HG03432 (cell line): ENCODE measurements around the gene ZDHHC11.
"Not testable (repeated sequence)": the region's sequence is repeated elsewhere in the genome, so short reads cannot be mapped to it uniquely, and the experiment has no call there.

ENCODE experiments used
- ATAC-seq: cut with Tn5 transposase; IDR thresholded peaks from one replicate; pipeline ENCODE4 v1.9.1; 2021; ENCODE audit warnings: mild to moderate bottlenecking, moderate library complexity; ENCODE audit not compliant: unreplicated experiment

Gene ZDHHC11

DNA sequence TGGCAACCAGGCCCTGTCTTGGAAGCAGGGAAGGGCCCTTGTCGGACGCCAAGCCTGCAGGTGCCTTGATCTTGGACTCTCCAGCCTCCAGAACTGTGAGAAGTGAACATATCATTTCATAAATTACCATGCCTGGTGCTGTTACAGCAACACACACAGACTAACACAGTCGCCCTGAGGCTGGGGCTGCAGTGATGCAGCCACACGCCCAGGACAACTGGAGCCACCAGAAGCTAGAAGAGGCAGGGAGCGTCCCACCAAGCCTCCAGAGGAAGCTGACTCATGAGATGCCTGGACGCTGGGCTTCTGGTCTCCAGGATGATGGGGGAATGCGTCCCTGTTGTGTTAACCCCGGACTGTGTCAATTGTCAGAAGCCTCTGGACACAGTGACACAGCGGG is 71.8 kb downstream of the ZDHHC11 start:
- ATAC-seq: not testable (repeated sequence)

DNA sequence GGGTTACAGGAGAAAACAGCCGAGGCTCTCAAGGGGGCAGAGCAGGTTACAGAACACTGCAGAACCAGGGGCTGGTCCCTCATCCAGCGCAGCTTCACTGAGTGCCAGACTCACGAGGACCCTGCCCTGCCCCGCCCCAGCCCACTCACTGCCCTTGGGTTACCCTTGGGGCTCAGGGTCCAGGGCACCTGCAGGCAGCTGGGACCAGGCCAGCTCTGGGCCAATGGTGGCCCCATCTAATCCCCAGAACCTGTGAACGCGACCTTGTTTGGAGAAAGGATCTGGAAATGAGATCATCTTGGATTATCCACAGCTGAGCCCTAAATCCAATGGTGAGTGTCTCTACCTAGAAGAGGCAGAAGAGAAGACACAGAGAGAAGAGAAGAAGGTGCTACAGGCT is 72.4 kb downstream of the ZDHHC11 start:
- not testable (repeated sequence) for ATAC-seq

DNA sequence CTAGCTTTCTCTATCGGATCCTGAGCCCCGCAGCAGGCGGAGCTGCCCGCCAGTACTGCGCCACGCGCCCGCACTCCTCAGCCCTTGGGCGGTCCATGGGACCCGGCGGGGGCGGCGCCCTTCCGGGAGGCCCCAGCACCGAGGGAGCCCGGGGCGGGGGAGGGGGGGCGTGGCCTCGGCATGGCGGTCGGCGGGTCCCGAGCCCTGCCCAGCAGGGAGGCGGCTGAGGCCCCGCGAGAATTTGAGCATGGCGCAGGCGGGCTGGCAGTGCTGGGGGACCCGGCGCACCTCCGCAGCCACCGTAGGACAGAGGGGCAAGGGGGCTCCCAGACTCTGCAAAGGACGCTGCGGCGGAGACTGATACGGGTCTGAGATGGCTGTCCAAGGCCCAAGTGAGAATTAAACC is 73.0 kb downstream of the ZDHHC11 start:
- no peak for ATAC-seq

DNA sequence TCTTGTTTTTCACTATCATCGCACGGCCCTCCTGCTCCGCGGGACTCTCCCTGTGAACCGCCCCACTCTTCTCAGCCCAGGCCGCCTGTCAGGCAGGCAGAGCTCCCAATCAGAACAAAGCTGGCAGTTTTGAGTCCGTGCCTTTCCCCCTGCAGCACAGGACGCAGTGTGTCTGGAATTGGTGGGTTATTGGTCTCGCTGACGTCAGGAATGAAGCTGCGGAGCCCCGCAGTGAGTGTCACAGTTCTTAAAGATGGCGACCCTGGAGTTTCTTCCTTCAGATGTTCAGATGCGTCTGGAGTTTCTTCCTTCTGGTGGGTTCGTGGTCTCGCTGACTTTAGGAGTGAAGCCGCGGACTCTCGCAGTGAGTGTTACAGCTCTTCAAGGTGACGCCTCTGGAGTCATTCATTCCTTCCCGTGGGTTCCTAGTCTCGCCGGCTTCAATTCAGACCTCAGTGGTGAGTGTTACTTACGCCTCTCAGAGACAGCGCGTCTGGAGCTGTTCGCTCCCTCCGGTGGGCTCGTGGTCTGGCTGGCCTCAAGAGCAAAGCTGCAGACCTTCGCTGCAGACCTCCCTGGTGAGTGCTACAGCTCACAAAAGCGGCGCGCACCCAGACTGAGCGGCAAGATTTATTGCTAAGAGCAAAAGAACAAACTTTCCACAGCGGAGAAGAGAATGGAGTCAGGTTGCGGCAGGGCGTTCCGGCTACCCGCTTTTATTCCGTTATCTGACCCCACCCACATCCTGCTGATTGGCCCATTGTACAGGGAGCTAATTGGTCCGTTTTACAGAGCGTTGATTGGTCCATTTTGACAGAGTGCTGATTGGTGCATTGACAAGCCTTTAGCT is 73.7 kb downstream of the ZDHHC11 start:
- ATAC-seq: no peak

DNA sequence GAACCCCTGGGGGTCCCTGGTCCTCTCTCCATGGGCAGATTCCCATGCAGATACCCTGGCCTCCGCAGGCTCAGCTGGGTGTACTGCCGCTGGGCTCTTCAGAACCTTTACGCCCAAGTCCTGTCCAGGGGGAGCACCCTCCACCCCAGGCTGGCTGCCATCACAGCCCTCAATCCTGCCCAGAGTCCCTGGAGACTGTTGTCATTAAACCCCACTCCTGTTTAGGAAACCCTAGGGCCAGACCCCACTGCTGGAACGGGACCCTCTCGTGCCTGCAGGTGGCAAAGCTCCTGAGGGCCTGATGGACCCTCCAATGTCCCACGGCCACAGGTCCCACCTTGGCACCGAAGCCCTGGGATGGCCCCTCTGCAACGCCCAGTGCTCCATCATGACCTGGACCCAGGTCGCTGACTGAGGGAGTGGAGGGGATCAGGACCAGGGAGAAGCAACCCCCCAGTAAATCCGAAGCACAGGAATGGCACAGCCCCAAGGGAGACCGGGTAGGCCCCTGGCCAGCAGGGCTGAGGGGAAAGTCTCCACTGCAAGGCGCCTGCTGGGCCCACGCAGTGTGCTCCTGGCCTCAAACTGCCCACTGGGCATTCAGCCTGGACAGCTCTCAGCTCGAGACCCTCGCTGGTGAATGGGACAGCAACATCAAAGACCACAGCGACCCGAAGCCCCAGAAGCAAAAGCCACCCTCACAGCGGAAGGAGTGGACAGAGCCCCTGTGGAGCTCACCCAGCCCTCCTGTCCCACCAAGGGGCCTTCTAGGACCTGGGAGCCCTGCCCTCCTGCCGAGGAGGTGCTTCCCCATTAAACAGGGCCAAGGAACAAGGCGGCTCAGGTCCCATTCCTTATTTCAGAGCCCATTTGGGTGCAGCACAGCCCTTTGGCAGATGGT is 74.6 kb downstream of the ZDHHC11 start:
- ATAC-seq: no peak

DNA sequence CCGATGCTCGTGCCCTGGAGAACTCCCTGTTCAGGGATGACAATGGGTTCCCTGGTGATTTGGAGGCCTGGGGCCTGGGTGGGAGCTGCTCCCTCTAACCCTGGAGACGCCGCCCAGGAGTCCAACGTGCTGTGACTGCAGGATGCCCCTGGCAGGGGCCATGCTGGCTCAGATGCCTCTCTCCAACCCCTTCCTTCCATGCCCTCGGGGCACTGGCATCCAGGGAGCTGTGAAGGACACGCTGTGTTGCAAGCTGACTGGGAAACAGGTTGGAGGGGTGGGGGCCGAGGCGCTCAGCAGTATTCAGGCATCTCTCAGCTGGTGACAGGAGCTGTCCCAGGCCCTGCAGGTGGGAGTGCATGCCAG is 75.2 kb downstream of the ZDHHC11 start:
- not testable (repeated sequence) for ATAC-seq

DNA sequence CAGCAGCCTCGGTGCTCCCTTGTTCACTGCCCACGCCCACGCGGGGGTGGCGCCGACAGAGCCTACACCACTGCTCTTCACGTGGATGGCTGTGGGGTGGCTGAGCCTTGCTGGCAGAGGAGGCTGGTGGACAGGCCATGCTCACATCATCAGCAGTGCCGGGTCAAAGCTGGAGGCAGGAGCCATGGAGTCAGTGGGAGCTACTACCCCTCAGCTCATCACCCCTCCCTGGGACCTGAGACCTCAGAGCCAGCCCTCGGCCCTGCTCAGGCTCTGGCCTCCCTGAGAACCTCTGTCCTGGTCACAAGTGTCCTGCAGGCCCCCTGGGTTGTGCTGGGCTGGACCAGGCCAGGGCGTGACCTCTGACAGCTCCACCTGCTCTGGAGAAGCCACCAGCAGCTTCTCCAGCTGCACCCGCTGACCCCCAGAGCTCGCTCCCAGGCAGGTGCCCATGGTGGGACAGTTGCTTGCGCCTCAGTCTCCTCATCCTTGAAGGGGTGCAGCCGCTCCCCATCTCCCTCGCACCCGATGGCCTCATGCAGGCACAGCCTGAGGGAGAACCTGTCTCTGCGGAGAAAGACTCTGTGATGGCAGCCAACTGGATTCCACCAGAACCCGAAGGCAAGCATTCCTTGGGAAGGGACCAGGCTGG is 75.8 kb downstream of the ZDHHC11 start:
- not testable (repeated sequence) for ATAC-seq

DNA sequence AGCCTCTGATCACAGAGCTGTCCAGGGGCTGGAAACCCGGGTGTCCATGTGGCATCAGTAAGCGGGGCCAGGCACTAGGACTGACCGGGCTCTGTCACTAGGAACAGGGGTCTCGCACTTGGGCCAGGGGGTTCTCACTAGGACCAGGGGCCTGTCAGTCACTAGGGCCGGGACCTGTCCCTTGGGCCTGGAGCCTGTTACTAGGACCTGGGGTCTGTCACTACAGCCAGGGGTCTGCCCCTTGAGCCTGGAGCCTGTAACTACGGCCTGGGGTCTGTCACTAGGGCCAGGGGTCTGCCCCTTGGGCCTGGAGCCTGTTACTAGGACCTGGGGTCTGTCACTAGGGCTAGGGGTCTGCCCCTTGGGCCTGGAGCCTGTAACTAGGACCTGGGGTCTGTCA is 76.5 kb downstream of the ZDHHC11 start:
- not testable (repeated sequence) for ATAC-seq

DNA sequence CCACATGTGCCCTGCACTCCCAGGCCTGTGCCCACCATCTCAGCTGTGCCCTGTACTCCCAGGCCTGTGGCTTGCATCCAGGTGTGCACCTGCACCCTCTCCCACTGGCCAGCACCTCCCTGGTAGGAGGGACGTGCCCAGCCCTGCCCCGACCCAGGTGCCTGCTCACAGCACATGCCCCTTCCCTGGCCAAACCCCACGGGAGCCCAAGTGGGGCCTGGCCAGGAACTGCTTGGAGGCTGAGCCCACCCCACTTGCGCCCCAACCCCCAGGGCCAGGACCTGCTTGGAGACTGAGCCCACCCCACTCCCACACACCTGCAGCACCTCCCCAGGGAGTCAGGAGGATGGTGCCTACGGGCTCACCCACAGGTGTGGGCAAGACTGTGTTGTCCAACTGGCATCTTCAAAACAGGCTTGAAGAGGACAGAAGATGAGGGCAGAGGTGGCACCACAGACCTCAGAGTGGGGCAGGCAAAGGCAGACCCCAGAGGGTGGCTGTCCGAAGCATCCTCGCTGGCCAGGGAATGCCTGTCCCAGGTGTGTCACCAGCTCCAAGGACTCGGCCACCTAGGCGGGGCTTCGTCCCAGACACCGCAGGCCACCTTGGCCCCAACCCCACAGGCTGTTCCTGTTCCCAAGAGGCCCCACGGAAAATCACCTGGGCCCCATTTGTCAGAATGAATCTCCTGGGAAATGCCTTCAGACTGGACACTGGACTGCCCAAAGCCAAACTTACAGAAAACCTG is 77.1 kb downstream of the ZDHHC11 start:
- ATAC-seq: no peak

DNA sequence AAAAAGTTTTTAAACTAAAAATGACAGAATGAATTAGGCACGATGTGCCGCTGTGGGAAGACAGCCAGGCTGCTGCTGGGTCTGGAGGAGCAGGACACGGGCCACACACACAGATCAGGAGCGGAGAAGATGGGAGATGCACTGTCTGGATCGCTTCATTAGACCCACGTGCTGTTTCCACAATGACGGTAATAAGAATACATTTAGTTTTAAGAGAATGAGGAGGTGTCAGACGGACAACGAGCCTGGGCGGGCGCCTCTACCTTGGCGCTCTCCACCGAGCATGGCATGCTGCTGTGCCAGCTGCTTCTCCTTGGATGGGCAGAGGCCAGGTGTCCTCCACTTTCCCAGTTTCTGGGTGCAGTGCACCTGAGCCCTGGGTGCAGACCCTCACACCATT is 77.9 kb downstream of the ZDHHC11 start:
- ATAC-seq: not testable (repeated sequence)

DNA sequence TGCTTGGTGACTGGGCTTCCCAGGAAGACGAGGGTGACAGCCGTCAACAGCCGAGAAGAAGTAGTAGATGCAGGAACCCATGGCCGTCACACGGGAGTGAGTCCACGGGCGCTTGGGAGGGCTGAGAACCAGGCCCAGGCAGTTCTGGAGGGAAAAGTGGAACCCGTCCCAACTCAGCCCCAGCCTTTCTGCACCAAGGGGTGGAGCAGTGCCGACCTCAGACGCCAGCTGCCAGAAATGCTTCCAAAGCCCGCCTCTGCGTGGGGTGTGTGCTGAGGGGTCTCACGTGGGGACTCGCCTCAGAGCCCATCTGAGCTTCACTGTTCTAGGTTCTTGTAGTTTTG is 78.3 kb downstream of the ZDHHC11 start:
- not testable (repeated sequence) for ATAC-seq

DNA sequence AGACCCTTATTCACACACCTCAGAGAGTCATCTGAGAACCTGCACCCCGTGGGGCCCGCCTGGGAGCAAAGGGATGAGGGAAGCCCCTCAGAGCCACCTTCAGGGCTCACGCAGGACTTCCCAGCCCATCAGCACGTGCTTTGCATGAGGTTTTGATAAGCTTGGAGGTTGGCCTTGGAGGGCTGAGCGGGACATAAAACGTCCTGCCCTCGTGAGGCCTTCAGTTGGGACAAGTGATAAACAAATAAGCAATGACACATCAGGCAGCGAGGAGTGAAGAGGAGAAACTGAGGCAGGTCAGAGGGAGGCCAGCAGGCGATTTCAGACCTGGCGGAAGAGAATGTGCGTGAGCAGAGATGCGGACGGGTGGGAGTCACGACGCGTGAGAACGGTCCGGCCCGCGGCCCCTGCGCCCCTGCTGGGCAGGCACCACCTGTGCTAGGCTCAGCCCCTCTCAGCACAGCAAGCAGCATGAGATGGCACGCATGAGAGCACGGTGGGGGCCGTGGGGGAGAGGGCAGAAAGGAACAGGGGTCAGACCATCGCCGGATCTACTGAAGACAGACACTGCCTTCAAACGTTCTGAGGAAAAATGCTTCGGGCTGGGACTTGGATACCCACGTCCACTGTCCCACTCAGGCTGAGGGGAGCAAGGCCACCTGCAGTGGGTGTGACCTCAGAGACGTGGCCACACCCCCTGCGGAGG is 78.8 kb downstream of the ZDHHC11 start:
- ATAC-seq: not testable (repeated sequence)

DNA sequence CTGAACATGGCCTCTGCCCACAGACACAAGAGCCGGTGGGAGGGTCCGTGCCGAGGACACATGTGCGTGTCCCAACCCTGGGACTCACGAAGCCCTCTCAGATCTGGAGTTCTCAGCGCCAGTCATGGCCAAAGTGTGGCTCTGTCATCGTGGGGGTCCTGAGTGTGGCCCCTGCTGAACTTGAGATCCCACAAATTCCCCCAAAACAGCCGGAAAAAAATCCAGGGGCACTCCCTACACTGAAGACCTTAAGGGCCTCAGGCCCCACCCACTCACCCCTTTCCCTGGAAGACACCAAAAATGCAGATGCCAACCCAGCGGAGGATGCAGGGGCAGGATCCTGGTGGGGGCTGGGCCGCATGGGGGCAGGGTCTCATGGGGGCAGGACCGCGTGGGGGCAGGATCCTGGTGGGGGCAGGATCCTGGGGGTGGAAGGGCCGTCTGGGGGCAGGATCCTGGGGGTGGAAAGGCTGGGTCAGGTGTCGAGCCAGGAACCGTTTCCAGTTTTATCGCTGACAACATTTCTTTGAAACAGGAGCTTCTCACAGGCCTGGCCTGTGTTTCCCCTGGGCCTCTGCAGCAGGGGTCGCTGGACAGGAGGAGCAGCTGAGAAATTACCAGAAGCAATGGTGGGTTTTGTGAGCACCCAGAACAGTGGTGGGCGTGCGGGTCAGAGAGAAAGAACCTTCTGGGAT is 79.6 kb downstream of the ZDHHC11 start:
- ATAC-seq: not testable (repeated sequence)

DNA sequence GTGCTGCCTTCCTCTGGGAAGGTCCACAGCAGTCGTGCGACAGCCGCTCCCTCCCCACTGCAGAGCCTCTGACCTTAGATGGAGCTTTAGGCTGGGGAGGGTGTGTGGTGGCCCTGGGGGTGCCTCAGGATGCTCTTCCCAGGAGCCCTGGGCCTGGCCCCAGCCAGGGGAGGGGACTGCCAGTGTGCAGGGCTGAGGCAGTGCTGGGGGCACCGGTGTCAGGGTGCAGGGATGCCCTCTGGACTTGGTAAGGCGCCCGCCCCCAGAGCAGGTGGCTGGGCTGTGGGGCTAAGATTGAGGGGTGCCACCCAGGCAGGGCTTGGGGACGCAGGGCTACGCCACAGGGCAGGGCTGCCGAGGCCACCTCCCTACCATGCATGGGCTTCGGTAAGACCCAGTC is 80.2 kb downstream of the ZDHHC11 start:
- ATAC-seq: not testable (repeated sequence)

DNA sequence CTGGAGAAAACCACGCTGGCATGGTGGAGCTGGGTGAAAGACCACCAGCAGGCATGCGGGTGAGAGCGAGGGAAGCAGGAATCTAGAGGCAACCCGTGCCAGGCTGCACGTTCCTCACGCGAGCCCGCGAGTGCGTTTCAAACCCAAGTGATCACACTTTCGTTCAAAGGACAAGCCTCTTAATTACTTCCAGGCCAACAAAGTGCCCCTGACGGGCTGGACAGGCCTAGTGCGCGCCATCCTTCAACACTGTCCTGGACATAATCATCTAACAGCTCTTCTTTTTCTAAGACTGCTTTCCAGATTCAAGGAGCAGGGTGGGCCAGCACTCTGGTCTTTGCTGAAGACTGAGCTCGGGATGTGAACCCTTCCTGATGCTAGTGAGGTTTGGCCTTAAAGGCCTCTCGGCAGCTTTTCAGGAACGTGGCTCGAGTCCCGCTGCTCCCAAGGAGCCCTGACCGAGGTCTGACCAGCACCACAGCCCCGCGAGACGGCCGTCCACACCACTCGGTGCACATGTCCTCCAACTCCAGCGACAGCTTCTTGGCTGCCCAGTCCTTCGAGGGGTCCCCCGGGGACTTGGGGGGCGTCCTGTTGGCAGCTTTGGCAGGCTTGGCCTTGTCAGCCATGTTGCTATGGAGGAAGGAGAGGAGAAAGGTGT is 81.2 kb downstream of the ZDHHC11 start:
- not testable (repeated sequence) for ATAC-seq

DNA sequence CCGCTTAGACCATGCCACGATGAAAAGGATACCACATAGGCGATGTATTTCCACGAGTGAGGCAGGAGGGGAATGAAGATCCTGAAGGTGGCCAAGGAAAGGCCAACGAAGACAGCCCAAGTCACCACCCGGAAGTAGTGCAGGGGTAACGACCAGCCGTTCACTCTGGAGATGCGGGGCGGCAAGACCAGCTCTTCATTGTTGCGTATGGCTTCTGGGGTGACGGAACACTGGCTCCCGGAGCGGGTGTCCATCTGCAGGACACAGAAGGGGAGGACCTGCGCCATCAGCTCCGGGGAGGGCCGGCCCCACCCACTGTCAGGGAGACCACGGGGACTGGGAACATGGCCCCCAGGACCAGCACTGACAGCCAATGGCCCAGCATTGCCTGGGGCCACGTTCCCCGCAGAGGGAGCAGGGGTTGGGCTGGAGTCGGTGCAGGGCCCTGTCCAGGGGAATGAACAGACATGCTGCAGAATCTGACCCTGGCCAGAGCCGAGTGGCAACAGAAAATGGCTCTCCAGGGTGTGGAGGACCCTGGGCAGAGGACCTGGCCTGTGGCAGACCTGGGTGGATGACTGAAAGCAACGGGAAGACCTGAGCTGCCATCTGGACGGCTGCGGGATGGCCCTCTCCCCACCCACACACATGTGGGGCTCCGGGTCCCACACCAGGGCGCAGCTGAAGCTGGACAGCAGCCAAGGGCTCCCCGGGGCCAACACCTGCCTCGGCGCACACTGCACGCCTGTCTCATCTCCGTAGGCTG is 83.9 kb downstream of the ZDHHC11 start:
- ATAC-seq: no peak

DNA sequence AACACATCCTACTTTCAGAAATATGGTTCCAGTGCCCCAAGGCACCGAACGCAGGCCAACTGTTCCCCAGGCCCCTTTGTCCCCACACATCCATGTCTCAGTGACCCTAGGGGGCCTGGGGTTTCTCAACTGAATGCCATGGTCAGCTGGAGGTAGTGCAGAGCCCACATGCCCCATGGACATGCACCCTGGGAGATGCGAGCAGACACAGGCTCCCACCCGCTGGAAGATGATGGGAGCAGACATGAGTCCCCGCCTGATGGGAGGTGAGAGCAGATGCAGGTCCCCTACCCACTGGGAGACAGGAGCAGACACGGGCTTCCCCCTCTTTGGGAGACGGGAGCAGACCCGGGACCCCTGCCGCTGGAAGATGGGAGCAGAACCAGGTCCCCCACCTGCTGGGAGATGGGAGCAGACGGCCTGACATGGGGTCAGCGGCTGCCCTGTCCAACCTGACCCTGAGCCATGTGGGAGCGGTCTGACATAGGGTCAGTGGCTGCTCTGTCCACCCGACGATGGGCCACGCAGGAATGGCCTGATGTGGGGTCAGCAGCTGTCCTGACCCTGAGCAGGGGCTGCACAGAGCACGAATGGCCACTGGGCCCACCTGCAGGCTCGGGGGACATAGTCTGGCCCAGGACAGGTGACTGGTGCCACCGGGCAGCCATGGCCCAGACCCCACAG is 84.7 kb downstream of the ZDHHC11 start:
- ATAC-seq: no peak
